IMR-90 (cell line): Measurements from ENCODE around the gene GGCT. TPM values are rescaled to one million over a fixed set of nuclear protein-coding genes. Genes with fewer than 3 reads are reported as not detected.

Experiments
- ATAC-seq: fragments of 200-7000 bp; cut with Tn5 transposase; 2 replicates; pipeline ENCODE4 v1.9.1; 2020; ENCODE audit warnings: low read depth, mild to moderate bottlenecking, moderate library complexity
- BruUV-seq: library from RNA; stranded (reverse); fragments of 400-500 nt; replicated peaks from 2 replicates; lab custom pipeline; 2021; lab: Mats Ljungman, UMichigan
- CTCF ChIA-PET: fragments of 300-600 bp; formaldehyde crosslinking; extraction: SDS; loops from one replicate; lab custom pipeline; 2021; ENCODE audit warnings: antibody characterized with exemption; lab: Yijun Ruan, JAX
- POLR2A ChIA-PET: fragments of 300-600 bp; sonication (Branson Sonifier 250); formaldehyde crosslinking; loops from one replicate; lab custom pipeline; 2022; ENCODE audit warnings: antibody characterized with exemption; ENCODE audit not compliant: unreplicated experiment; lab: Charles Lee
- DNase-seq: peaks from one replicate; pipeline ENCODE4 v3.0.0; 2013
- H2AFZ ChIP-seq: replicated peaks from 2 replicates; pipeline ENCODE3; 2013; ENCODE audit warnings: low read length, mild to moderate bottlenecking; ENCODE audit not compliant: poor library complexity
- H2AK5ac ChIP-seq: 2 replicates; pipeline ENCODE4 v1.6.1; 2013; ENCODE audit warnings: low read depth, low read length, inconsistent platforms
- H2AK9ac ChIP-seq: replicated peaks from 2 replicates; pipeline ENCODE3; 2013; ENCODE audit warnings: mild to moderate bottlenecking, low read depth, low read length, moderate library complexity; ENCODE audit not compliant: poor library complexity
- H2BK120ac ChIP-seq: 2 replicates; pipeline ENCODE4 v1.6.1; 2013; ENCODE audit warnings: low read depth, low read length, inconsistent platforms
- H2BK15ac ChIP-seq: 3 replicates; pipeline ENCODE4 v1.6.1; 2013; ENCODE audit warnings: low read depth, low read length, inconsistent platforms
- H2BK20ac ChIP-seq: 2 replicates; pipeline ENCODE4 v1.6.1; 2013; ENCODE audit warnings: low read depth, mild to moderate bottlenecking, inconsistent platforms, low read length, moderate library complexity
- H2BK5ac ChIP-seq: 2 replicates; pipeline ENCODE4 v1.6.1; 2013; ENCODE audit warnings: mild to moderate bottlenecking, low read depth, low read length, inconsistent platforms; ENCODE audit not compliant: poor library complexity, severe bottlenecking
- H3K14ac ChIP-seq: replicated peaks from 2 replicates; pipeline ENCODE4 v1.6.1; 2013; ENCODE audit warnings: low read depth, low read length, inconsistent platforms
- H3K18ac ChIP-seq: 2 replicates; pipeline ENCODE4 v1.6.1; 2013; ENCODE audit warnings: low read depth, low read length, control low read depth
- H3K23ac ChIP-seq: 2 replicates; pipeline ENCODE4 v1.6.1; 2013; ENCODE audit warnings: low read depth, low read length, inconsistent platforms
- H3K27ac ChIP-seq: 2 replicates; pipeline ENCODE4 v1.5.1; 2013; ENCODE audit warnings: mild to moderate bottlenecking, control low read depth, low read length; ENCODE audit not compliant: insufficient read depth
- H3K27me3 ChIP-seq: 2 replicates; pipeline ENCODE4 v1.6.1; 2013; ENCODE audit warnings: low read length; ENCODE audit not compliant: control insufficient read depth, insufficient read depth
- H3K36me3 ChIP-seq: 2 replicates; pipeline ENCODE4 v1.6.1; 2013; ENCODE audit warnings: low read length, mixed read lengths; ENCODE audit not compliant: control insufficient read depth, insufficient read depth
- H3K4ac ChIP-seq: 2 replicates; pipeline ENCODE4 v1.6.1; 2013; ENCODE audit warnings: low read depth, low read length, inconsistent platforms
- H3K4me1 ChIP-seq: 2 replicates; pipeline ENCODE4 v1.6.1; 2013; ENCODE audit warnings: low read length, mixed read lengths; ENCODE audit not compliant: control insufficient read depth, insufficient read depth
- H3K4me2 ChIP-seq: 2 replicates; pipeline ENCODE4 v1.6.1; 2013; ENCODE audit warnings: low read depth, mild to moderate bottlenecking, control low read depth, low read length, moderate library complexity
- H3K4me3 ChIP-seq: 2 replicates; pipeline ENCODE4 v1.5.1; 2013; ENCODE audit warnings: low read depth, mild to moderate bottlenecking, control low read depth, low read length, moderate library complexity; ENCODE audit not compliant: insufficient read depth
- H3K56ac ChIP-seq: 2 replicates; pipeline ENCODE4 v1.6.1; 2013; ENCODE audit warnings: low read length, inconsistent platforms; ENCODE audit not compliant: insufficient read depth; ENCODE audit errors: extremely low read depth
- H3K79me1 ChIP-seq, 2 experiments: 2 replicates each; pipeline ENCODE4 v1.6.1; 2013; ENCODE audit warnings: low read length in 2 of 2, inconsistent platforms in 1 of 2, low read depth in 1 of 2
- H3K9ac ChIP-seq: 2 replicates; pipeline ENCODE4 v1.6.1; 2013; ENCODE audit warnings: low read depth, low read length, control low read depth
- H3K9me1 ChIP-seq: 2 replicates; pipeline ENCODE4 v1.6.1; 2013; ENCODE audit warnings: low read length, inconsistent platforms; ENCODE audit not compliant: insufficient read depth
- H3K9me3 ChIP-seq: 2 replicates; pipeline ENCODE4 v1.6.1; 2013; ENCODE audit warnings: low read length; ENCODE audit not compliant: control insufficient read depth, insufficient read depth
- H4K20me1 ChIP-seq: 2 replicates; pipeline ENCODE4 v1.6.1; 2013; ENCODE audit warnings: low read length, inconsistent platforms; ENCODE audit not compliant: insufficient read depth
- H4K5ac ChIP-seq: 2 replicates; pipeline ENCODE4 v1.6.1; 2013; ENCODE audit warnings: mild to moderate bottlenecking, low read depth, low read length, control low read depth
- H4K8ac ChIP-seq, 2 experiments: 2 replicates each; pipeline ENCODE4 v1.6.1; 2013; ENCODE audit warnings: low read depth in 2 of 2, low read length in 2 of 2, control low read depth in 1 of 2, inconsistent platforms in 1 of 2
- H4K91ac ChIP-seq: 2 replicates; pipeline ENCODE4 v1.6.1; 2013; ENCODE audit warnings: low read depth, low read length, inconsistent platforms; ENCODE audit not compliant: insufficient read depth
- BHLHE40 ChIP-seq: fragments of 150-350 bp; IDR thresholded peaks from 2 replicates; pipeline ENCODE4 v1.6.1; 2016; ENCODE audit warnings: mild to moderate bottlenecking, low read depth, low read length
- CEBPB ChIP-seq: IDR thresholded peaks from 2 replicates; pipeline ENCODE4 v1.6.1; 2012; ENCODE audit warnings: low read depth, low read length, improper control_type of control experiment
- MAZ ChIP-seq: IDR thresholded peaks from 2 replicates; pipeline ENCODE4 v1.6.1; 2012; ENCODE audit warnings: low read depth, mild to moderate bottlenecking, low read length, improper control_type of control experiment, moderate library complexity, borderline replicate concordance
- POLR2A ChIP-seq: IDR thresholded peaks from 2 replicates; pipeline ENCODE4 v1.6.1; 2012; ENCODE audit warnings: mild to moderate bottlenecking, low read depth, low read length
- RCOR1 ChIP-seq: IDR thresholded peaks from 2 replicates; pipeline ENCODE4 v1.6.1; 2012; ENCODE audit warnings: mild to moderate bottlenecking, low read length, improper control_type of control experiment; ENCODE audit not compliant: insufficient replicate concordance
- RFX5 ChIP-seq: IDR thresholded peaks from 2 replicates; pipeline ENCODE4 v1.8.0; 2012; ENCODE audit warnings: low read depth, mild to moderate bottlenecking, low read length, moderate library complexity
- SMC3 ChIP-seq: fragments of 150-350 bp; IDR thresholded peaks from 2 replicates; pipeline ENCODE4 v1.6.1; 2016; ENCODE audit warnings: low read depth, mild to moderate bottlenecking, antibody characterized with exemption, low read length, moderate library complexity
- USF2 ChIP-seq: fragments of 150-350 bp; IDR thresholded peaks from 2 replicates; pipeline ENCODE4 v1.6.1; 2017; ENCODE audit warnings: mild to moderate bottlenecking, antibody characterized with exemption, low read length, low read depth
- WGBS, 2 experiments: methylation state at CpG; one replicate each; pipeline versions ENCODE4 v1.1.5 to v1.1.7; 2013; ENCODE audit warnings: missing lambda C conversion rate in 2 of 2; ENCODE audit not compliant: insufficient read length in 1 of 2; ENCODE audit errors: extremely low coverage in 2 of 2; 5-methylcytosine and 5-hydroxymethylcytosine counted together
- dilution Hi-C: fragments of 300-500 bp; cut with HindIII; formaldehyde crosslinking; loops from one replicate; pipeline ENCODE4 v1.14.3; 2018; ENCODE audit warnings: low sequenced_read_pairs; ENCODE audit not compliant: unreplicated experiment
- in situ Hi-C: fragments of 300-500 bp; cut with MboI; formaldehyde crosslinking; loops from 3 replicates; pipeline ENCODE4 v1.14.3; 2019; ENCODE audit warnings: low sequenced_read_pairs, inconsistent platforms, mixed read lengths
- intact Hi-C: fragments of 100-400 bp; cut with micrococcal nuclease; formaldehyde crosslinking; loops from 2 replicates; pipeline ENCODE4 v1.10.0; 2022
- polyA plus RNA-seq, 3 experiments: library from polyadenylated mRNA; depleted of rRNA; stranded (reverse); fragments of >200 nt; gene quantifications; 2 replicates each; pipeline ENCODE4 v1.2.3, GENCODE V29; 2012; ENCODE audit warnings: low replicate concordance in 1 of 3
- total RNA-seq: library from RNA; depleted of rRNA; stranded (reverse); fragments of >200 nt; gene quantifications from 2 replicates; pipeline ENCODE4 v1.2.3, GENCODE V29; 2012

GGCT gene
- total and polyA plus RNA-seq, 2 of the 4 experiments (the other 2 are of a cell fraction): 12.0 to 18.6 TPM

- H3K14ac ChIP-seq: no peak overlapping the region
- POLR2A ChIA-PET: no interaction called here
- H2BK20ac ChIP-seq: no peak overlapping the region
- no CpG with 5 or more reads among the region's 3 CpGs for WGBS, 2 experiments
- 0 out of 2 replicates have a peak, but pooled peaks cover 3% of the 10 kb centered on the region for H3K9me1 ChIP-seq
- no peak overlapping the region for H3K27ac ChIP-seq
- H3K4ac ChIP-seq: no peak overlapping the region
- H4K20me1 ChIP-seq: no peaks in the 10 kb centered on the region
- no peak overlapping the region for H2BK5ac ChIP-seq
- intact Hi-C loops: no loop called here
- no peak overlapping the region for H4K5ac ChIP-seq
- H3K4me1 ChIP-seq: peaks cover 2% of the 10 kb centered on the region; the same call in 1 of the 2 replicates
- no TSS peak for BruUV-seq
- H4K91ac ChIP-seq: no peak overlapping the region
- no peak overlapping the region for H4K8ac ChIP-seq
- H3K18ac ChIP-seq: no peak overlapping the region
- H3K23ac ChIP-seq: no peak overlapping the region
- H3K36me3 ChIP-seq: no peaks in the 10 kb centered on the region
- ATAC-seq (no peak), DNase-seq (no peak)
- CTCF ChIA-PET: no interaction called here
- H3K4me2 ChIP-seq: no peak overlapping the region
- in situ Hi-C loops: no loop called here
- no peak overlapping the region for H3K9ac ChIP-seq
- no peak for TF ChIP-seq SMC3
- TF ChIP-seq MAZ: no peak
- no peak for TF ChIP-seq USF2
- TF ChIP-seq RCOR1: no peak
- no peak for TF ChIP-seq CEBPB
- no peak for TF ChIP-seq POLR2A
- TF ChIP-seq BHLHE40: no peak
- TF ChIP-seq RFX5: no peak
- no peak overlapping the region for H2AK5ac ChIP-seq
- no peaks in the 10 kb centered on the region for H3K9me3 ChIP-seq
- H3K79me1 ChIP-seq: no peaks in the 10 kb centered on the region
- no peak overlapping the region for H2AFZ ChIP-seq
- H3K56ac ChIP-seq: no peak overlapping the region
- H2BK120ac ChIP-seq: no peak overlapping the region
- no peak overlapping the region for H3K4me3 ChIP-seq
- dilution Hi-C loops: no loop called here
- H2AK9ac ChIP-seq: no peak overlapping the region
- no peaks in the 10 kb centered on the region for H3K27me3 ChIP-seq
- H2BK15ac ChIP-seq: no peak overlapping the region
Observed at GRCh38 chr7:30553546-30553945, 48.9 kb upstream of the GGCT start.
